ENCODE measurements around the gene OVOL3. TPM values are rescaled to one million over a fixed set of nuclear protein-coding genes. Genes with fewer than 3 reads are reported as not detected.
A peak's percentile ranks its signal among the peaks of the same experiment; 100 is the strongest.

The OVOL3 gene
- total and polyA plus RNA-seq, 5 donors from 2014 or later: not detected

- H3K27me3 ChIP-seq (ENCODE audit: control insufficient read depth, insufficient read depth, low read length): no peaks in the 10 kb centered on the region
- Mint-ChIP-seq H3K4me1 (peaks cover 8 to 24% (median 18%) of the 10 kb centered on the region in 4 donors), H3K36me3 (peaks cover 6% of the 10 kb centered on the region), H3K9me3 (peaks cover 0 to 4% (median 0%) of the 10 kb centered on the region in 7 donors), H3K27me3 (no peaks in the 10 kb centered on the region), H3K27ac (peak overlapping the region in 2 of 3 donors; percentile 8 to 70), H3K4me3 (peak overlapping the region in 3 of 4 donors; percentile 33 to 82 (median 70))
- no peak for ATAC-seq (ENCODE audit: low read depth in 2 of 2)
- H3K27ac ChIP-seq (ENCODE audit: insufficient read depth, low read length, poor library complexity, severe bottlenecking): no peak overlapping the region
- H3K9me3 ChIP-seq (ENCODE audit: control insufficient read depth in 2 of 2, low read length in 2 of 2): no peaks in the 10 kb centered on the region
- H3K4me1 ChIP-seq (ENCODE audit: control insufficient read depth, insufficient read depth, low read length, poor library complexity, severe bottlenecking): peaks cover 22% of the 10 kb centered on the region
- H3K36me3 ChIP-seq (ENCODE audit: control insufficient read depth, insufficient read depth, low read length): no peaks in the 10 kb centered on the region
- H3K4me3 ChIP-seq (ENCODE audit: low read depth, low read length): no peak overlapping the region
- peak in 1 of 3 donors; percentile 5 for DNase-seq
These were observed 26.2 kb downstream of the OVOL3 start for GRCh38 chr19:36136964-36137686.

- H3K4me1 Mint-ChIP-seq: peaks cover 8 to 20% (median 12%) of the 10 kb centered on the region in 4 donors
- H3K27ac ChIP-seq (ENCODE audit: insufficient read depth, low read length, poor library complexity, severe bottlenecking): peak overlapping the region; percentile 81
- H3K9me3 Mint-ChIP-seq: peaks cover 0 to 4% (median 0%) of the 10 kb centered on the region in 7 donors
- H3K27me3 ChIP-seq (ENCODE audit: control insufficient read depth, insufficient read depth, low read length): no peaks in the 10 kb centered on the region
- H3K36me3 Mint-ChIP-seq: peaks cover 12% of the 10 kb centered on the region
- peak overlapping the region; percentile 91 to 95 (median 93) for H3K27ac Mint-ChIP-seq
- H3K36me3 ChIP-seq (ENCODE audit: control insufficient read depth, insufficient read depth, low read length): peaks cover 10% of the 10 kb centered on the region
- DNase-seq (no peak), ATAC-seq (ENCODE audit: low read depth in 2 of 2) (no peak)
- peak overlapping the region; percentile 89 to 94 (median 92) for H3K4me3 Mint-ChIP-seq
- H3K4me3 ChIP-seq (ENCODE audit: low read depth, low read length): peak overlapping the region; percentile 55
- H3K9me3 ChIP-seq (ENCODE audit: control insufficient read depth in 2 of 2, low read length in 2 of 2): no peaks in the 10 kb centered on the region
- peaks cover 18% of the 10 kb centered on the region for H3K4me1 ChIP-seq (ENCODE audit: control insufficient read depth, insufficient read depth, low read length, poor library complexity, severe bottlenecking)
- H3K27me3 Mint-ChIP-seq: no peaks in the 10 kb centered on the region
These were observed 28.2 kb downstream of the OVOL3 start for GRCh38 chr19:36139120-36139472.

GRCh38 chr19:36139473-36140303 lies 28.7 kb downstream of the OVOL3 start, which contains the start of gene CAPNS1:
CAPNS1 (plus strand) TSS chr19:36140066; CDS start chr19:36141012, 946 bp downstream.
- Histone ChIP-seq H3K27ac (ENCODE audit: insufficient read depth, low read length, poor library complexity, severe bottlenecking) (peak within 1 kb of the TSS; percentile 81), H3K27me3 (ENCODE audit: control insufficient read depth, insufficient read depth, low read length) (no peaks in the 10 kb centered on the region), H3K4me3 (ENCODE audit: low read depth, low read length) (peak within 1 kb of the TSS; percentile 88), H3K4me1 (ENCODE audit: control insufficient read depth, insufficient read depth, low read length, poor library complexity, severe bottlenecking) (peaks cover 18% of the 10 kb centered on the region), H3K36me3 (ENCODE audit: control insufficient read depth, insufficient read depth, low read length) (peaks cover 16% of the 10 kb centered on the region), H3K9me3 (ENCODE audit: control insufficient read depth in 2 of 2, low read length in 2 of 2) (no peaks in the 10 kb centered on the region)
- Mint-ChIP-seq H3K4me1 (peaks cover 8 to 20% (median 13%) of the 10 kb centered on the region in 4 donors), H3K36me3 (peaks cover 13% of the 10 kb centered on the region), H3K4me3 (peak within 1 kb of the TSS; percentile 89 to 94 (median 92)), H3K27me3 (no peaks in the 10 kb centered on the region), H3K9me3 (peaks cover 0 to 4% (median 0%) of the 10 kb centered on the region in 7 donors), H3K27ac (peak within 1 kb of the TSS; percentile 91 to 95 (median 93))
- ATAC-seq (ENCODE audit: low read depth in 2 of 2) (peak; percentile 69 to 70), DNase-seq (peak; percentile 84 to 93 (median 85))

GRCh38 chr19:36140304-36141038 lies 29.5 kb downstream of the OVOL3 start:
- Histone ChIP-seq H3K36me3 (ENCODE audit: control insufficient read depth, insufficient read depth, low read length) (peaks cover 21% of the 10 kb centered on the region), H3K4me3 (ENCODE audit: low read depth, low read length) (peak overlapping the region; percentile 88), H3K27me3 (ENCODE audit: control insufficient read depth, insufficient read depth, low read length) (no peaks in the 10 kb centered on the region), H3K4me1 (ENCODE audit: control insufficient read depth, insufficient read depth, low read length, poor library complexity, severe bottlenecking) (peaks cover 18% of the 10 kb centered on the region), H3K27ac (ENCODE audit: insufficient read depth, low read length, poor library complexity, severe bottlenecking) (peak overlapping the region; percentile 81), H3K9me3 (ENCODE audit: control insufficient read depth in 2 of 2, low read length in 2 of 2) (no peaks in the 10 kb centered on the region)
- Mint-ChIP-seq H3K27me3 (no peaks in the 10 kb centered on the region), H3K36me3 (peaks cover 18% of the 10 kb centered on the region), H3K4me1 (peaks cover 8 to 20% (median 14%) of the 10 kb centered on the region in 4 donors), H3K27ac (peak overlapping the region; percentile 90 to 95 (median 91)), H3K4me3 (peak overlapping the region; percentile 89 to 94 (median 92)), H3K9me3 (peaks cover 0 to 4% (median 0%) of the 10 kb centered on the region in 7 donors)
- ATAC-seq (ENCODE audit: low read depth in 2 of 2): peak; percentile 13 to 20
- peak in 2 of 3 donors; percentile 52 to 74 for DNase-seq

- peak overlapping the region; percentile 88 for H3K4me3 ChIP-seq (ENCODE audit: low read depth, low read length)
- Mint-ChIP-seq H3K27me3 (no peaks in the 10 kb centered on the region), H3K9me3 (peaks cover 0 to 4% (median 0%) of the 10 kb centered on the region in 7 donors)
These were observed 30.3 kb downstream of the OVOL3 start for GRCh38 chr19:36141039-36141927.

GRCh38 chr19:36142046-36142445 lies 31.1 kb downstream of the OVOL3 start:
- H3K4me3 Mint-ChIP-seq: peak overlapping the region in 2 of 4 donors; percentile 72 to 92
- Histone ChIP-seq H3K27me3 (ENCODE audit: control insufficient read depth, insufficient read depth, low read length) (no peaks in the 10 kb centered on the region), H3K4me1 (ENCODE audit: control insufficient read depth, insufficient read depth, low read length, poor library complexity, severe bottlenecking) (peaks cover 18% of the 10 kb centered on the region), H3K36me3 (ENCODE audit: control insufficient read depth, insufficient read depth, low read length) (peaks cover 37% of the 10 kb centered on the region), H3K4me3 (ENCODE audit: low read depth, low read length) (no peak overlapping the region), H3K27ac (ENCODE audit: insufficient read depth, low read length, poor library complexity, severe bottlenecking) (peak overlapping the region; percentile 81), H3K9me3 (ENCODE audit: control insufficient read depth in 2 of 2, low read length in 2 of 2) (no peaks in the 10 kb centered on the region)
- H3K27ac Mint-ChIP-seq: peak overlapping the region in 2 of 3 donors; percentile 31 to 91
- peaks cover 0 to 4% (median 0%) of the 10 kb centered on the region in 7 donors for H3K9me3 Mint-ChIP-seq
- no peak for DNase-seq
- H3K36me3 Mint-ChIP-seq: peaks cover 31% of the 10 kb centered on the region
- no peaks in the 10 kb centered on the region for H3K27me3 Mint-ChIP-seq
- H3K4me1 Mint-ChIP-seq: peaks cover 8 to 16% (median 15%) of the 10 kb centered on the region in 4 donors
- ATAC-seq (ENCODE audit: low read depth in 2 of 2): no peak

More at GRCh38 chr19:36141039-36141927, 30.3 kb downstream of the OVOL3 start:
- H3K36me3 Mint-ChIP-seq: peaks cover 25% of the 10 kb centered on the region
- H3K4me3 Mint-ChIP-seq: peak overlapping the region; percentile 89 to 96 (median 92)
- Histone ChIP-seq H3K4me1 (ENCODE audit: control insufficient read depth, insufficient read depth, low read length, poor library complexity, severe bottlenecking) (peaks cover 18% of the 10 kb centered on the region), H3K27me3 (ENCODE audit: control insufficient read depth, insufficient read depth, low read length) (no peaks in the 10 kb centered on the region), H3K27ac (ENCODE audit: insufficient read depth, low read length, poor library complexity, severe bottlenecking) (peak overlapping the region; percentile 81), H3K36me3 (ENCODE audit: control insufficient read depth, insufficient read depth, low read length) (peaks cover 29% of the 10 kb centered on the region), H3K9me3 (ENCODE audit: control insufficient read depth in 2 of 2, low read length in 2 of 2) (no peaks in the 10 kb centered on the region)
- DNase-seq (peak; percentile 83 to 89 (median 88)), ATAC-seq (ENCODE audit: low read depth in 2 of 2) (peak; percentile 77 to 83)
- H3K4me1 Mint-ChIP-seq: peaks cover 8 to 20% (median 14%) of the 10 kb centered on the region in 4 donors
- peak overlapping the region; percentile 81 to 95 (median 91) for H3K27ac Mint-ChIP-seq

All from CD4-positive, CD25-positive, alpha-beta regulatory T cell (primary cell).